Upper lobe of left lung (tissue), 4 donors: Measurements from ENCODE around the gene GARIN1A.

Source experiments
- POLR2A ChIP-seq, 4 donors: fragments of 450-650 bp; IDR thresholded peaks; one replicate each; pipeline ENCODE4 v1.5.1; 2016 to 2017; ENCODE audit warnings: antibody characterized with exemption in 4 of 4, mild to moderate bottlenecking in 2 of 4
- POLR2AphosphoS5 ChIP-seq, 2 donors: sonication (generic); formaldehyde crosslinking; IDR thresholded peaks; one replicate each; pipeline ENCODE4 v1.5.1; 2017; ENCODE audit warnings: antibody characterized with exemption in 2 of 2
- TF ChIP-seq, protein P1 (sequence below), 6 experiments: fragments of 450-650 bp in 4 of 6; fragments of 200-600 bp in 2 of 6; sonication (generic) in 2 of 6; IDR thresholded peaks; one replicate each; pipeline ENCODE4 v1.5.1; 2016 to 2019; ENCODE audit warnings: antibody characterized with exemption in 6 of 6

DNA sequence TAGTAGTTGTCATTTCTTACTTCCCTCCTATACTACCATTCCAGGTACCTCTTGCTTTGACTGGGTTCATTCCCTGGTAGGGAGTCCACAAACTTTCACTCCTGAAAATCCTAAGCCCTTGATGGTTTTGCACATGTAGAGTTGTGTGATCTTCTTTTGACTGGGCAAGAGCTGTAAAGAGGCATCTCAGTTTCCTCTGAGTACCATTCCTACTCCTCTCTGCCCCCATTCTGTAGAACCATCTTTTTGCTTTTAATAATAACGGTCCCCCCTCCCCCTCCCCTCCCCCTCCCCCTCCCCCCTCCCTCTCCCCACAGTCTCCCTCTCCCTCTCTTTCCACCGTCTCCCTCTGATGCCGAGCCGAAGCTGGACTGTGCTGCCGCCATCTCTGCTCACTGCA lies 16.4 kb downstream of the GARIN1A start:
- TF ChIP-seq POLR2A (IDR thresholded peaks at IDR 0.05), result no peak
- TF ChIP-seq, protein P1, sequence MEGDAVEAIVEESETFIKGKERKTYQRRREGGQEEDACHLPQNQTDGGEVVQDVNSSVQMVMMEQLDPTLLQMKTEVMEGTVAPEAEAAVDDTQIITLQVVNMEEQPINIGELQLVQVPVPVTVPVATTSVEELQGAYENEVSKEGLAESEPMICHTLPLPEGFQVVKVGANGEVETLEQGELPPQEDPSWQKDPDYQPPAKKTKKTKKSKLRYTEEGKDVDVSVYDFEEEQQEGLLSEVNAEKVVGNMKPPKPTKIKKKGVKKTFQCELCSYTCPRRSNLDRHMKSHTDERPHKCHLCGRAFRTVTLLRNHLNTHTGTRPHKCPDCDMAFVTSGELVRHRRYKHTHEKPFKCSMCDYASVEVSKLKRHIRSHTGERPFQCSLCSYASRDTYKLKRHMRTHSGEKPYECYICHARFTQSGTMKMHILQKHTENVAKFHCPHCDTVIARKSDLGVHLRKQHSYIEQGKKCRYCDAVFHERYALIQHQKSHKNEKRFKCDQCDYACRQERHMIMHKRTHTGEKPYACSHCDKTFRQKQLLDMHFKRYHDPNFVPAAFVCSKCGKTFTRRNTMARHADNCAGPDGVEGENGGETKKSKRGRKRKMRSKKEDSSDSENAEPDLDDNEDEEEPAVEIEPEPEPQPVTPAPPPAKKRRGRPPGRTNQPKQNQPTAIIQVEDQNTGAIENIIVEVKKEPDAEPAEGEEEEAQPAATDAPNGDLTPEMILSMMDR (IDR thresholded peaks at IDR 0.05), result no peak
- TF ChIP-seq POLR2AphosphoS5 (IDR thresholded peaks at IDR 0.05), result no peak
